ENCODE results near the gene CDK14.

CDK14 gene

DNA sequence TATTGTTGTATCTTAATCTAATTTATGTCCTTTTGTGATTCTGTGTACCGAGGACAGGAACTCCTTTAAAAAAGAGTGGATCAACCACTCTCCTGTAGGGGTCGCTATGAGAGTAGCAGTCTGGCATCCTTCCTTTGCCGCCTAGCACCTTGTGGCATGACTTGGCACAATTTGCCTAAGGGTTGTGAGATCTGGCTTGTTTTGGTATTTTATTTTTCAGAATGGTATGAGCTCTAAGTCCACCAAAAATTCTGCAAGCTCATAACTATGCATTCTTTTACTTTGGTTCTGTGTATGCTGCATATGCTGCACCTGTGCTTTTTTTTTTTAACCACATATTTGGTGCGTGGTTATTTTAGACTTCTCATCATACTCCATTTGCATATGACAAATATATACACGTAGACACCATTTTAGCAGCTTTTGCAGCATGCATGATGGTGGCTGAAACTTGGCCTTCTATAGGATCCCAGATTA is 112.8 kb downstream of the CDK14 start:
- no peak; the same call in 2 of the 3 replicates for ATAC-seq (ENCODE audit: insufficient read depth, low read depth)
- Histone ChIP-seq H3K27ac (ENCODE audit: low read length) (no peak overlapping the region), H3K9me3 (ENCODE audit: insufficient read depth, low read length, severe bottlenecking) (no peaks in the 10 kb centered on the region), H3K27me3 (ENCODE audit: insufficient read depth, low read length, poor library complexity) (no peaks in the 10 kb centered on the region), H4K20me1 (ENCODE audit: insufficient read depth, low read length) (no peaks in the 10 kb centered on the region), H3K36me3 (ENCODE audit: insufficient read depth, low read length) (no peaks in the 10 kb centered on the region), H3K4me2 (ENCODE audit: insufficient read depth, low read length) (no peak overlapping the region), H3K9ac (ENCODE audit: low read depth, low read length) (no peak overlapping the region), H3K79me2 (ENCODE audit: insufficient read depth, low read length) (no peaks in the 10 kb centered on the region), H3K4me3 (ENCODE audit: low read depth in 1 of 2, low read length in 2 of 2) (no peak overlapping the region), H3K4me1 (ENCODE audit: insufficient read depth, low read length) (no peaks in the 10 kb centered on the region), H2AFZ (ENCODE audit: low read depth, low read length) (no peak overlapping the region)
- peak; percentile 6 for DNase-seq
- TF ChIP-seq, protein P1, sequence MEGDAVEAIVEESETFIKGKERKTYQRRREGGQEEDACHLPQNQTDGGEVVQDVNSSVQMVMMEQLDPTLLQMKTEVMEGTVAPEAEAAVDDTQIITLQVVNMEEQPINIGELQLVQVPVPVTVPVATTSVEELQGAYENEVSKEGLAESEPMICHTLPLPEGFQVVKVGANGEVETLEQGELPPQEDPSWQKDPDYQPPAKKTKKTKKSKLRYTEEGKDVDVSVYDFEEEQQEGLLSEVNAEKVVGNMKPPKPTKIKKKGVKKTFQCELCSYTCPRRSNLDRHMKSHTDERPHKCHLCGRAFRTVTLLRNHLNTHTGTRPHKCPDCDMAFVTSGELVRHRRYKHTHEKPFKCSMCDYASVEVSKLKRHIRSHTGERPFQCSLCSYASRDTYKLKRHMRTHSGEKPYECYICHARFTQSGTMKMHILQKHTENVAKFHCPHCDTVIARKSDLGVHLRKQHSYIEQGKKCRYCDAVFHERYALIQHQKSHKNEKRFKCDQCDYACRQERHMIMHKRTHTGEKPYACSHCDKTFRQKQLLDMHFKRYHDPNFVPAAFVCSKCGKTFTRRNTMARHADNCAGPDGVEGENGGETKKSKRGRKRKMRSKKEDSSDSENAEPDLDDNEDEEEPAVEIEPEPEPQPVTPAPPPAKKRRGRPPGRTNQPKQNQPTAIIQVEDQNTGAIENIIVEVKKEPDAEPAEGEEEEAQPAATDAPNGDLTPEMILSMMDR (IDR thresholded peaks at IDR 0.05; ENCODE audit: borderline replicate concordance, extremely low read depth, low read length, poor library complexity, severe bottlenecking), result peak; percentile 36
- TF ChIP-seq EZH2 (IDR thresholded peaks at IDR 0.05; ENCODE audit: borderline replicate concordance, low read depth, low read length, severe bottlenecking), result no peak

DNA sequence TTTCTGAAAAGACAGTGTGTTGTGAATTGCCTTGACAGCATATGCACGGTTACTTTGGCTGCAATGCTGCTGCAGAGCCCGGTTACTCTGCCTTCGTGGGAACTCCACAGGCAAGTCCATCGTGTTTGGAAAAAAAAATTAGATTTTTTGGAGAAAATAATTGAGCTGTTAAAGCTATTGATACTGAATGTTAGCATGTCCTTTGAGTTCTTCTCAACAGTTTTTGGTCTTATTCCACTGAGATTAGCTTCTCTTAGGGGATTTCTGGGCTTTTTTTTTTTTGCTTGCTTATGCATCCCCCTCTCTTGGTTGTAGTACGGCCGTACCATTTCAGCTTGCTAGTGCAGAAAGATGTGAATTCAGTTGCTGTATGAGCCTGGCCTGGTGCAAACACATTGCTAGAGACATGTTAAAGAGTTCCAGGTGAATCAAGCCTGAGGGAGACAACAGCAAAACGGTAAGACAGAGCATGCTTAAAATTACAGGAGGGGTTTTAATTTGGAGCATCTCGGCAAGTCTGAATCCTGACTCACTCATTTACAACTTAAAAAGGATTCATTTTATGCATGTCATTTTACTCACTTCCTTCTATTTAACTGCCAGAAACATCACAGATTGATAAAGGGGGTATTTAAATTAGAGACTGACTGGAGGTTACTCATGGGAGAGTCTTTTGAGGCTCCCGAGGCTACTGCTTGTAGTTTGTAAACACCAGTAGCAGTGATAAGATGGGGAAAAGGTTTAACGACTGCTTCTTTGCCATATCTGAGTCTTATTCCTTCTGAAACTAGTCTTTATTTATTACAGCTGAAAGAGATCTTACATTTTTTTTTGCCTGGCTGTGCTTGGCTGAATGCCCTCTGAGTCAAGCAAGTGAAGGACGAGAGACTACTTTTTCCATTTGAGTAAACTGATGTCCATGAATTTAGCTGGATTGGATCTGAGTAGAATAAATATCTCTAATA is 113.7 kb downstream of the CDK14 start:
- Histone ChIP-seq H3K4me2 (ENCODE audit: insufficient read depth, low read length) (no peak overlapping the region), H3K79me2 (ENCODE audit: insufficient read depth, low read length) (no peaks in the 10 kb centered on the region), H3K27ac (ENCODE audit: low read length) (no peak overlapping the region), H3K27me3 (ENCODE audit: insufficient read depth, low read length, poor library complexity) (no peaks in the 10 kb centered on the region), H3K9ac (ENCODE audit: low read depth, low read length) (no peak overlapping the region), H3K4me1 (ENCODE audit: insufficient read depth, low read length) (no peaks in the 10 kb centered on the region), H4K20me1 (ENCODE audit: insufficient read depth, low read length) (no peaks in the 10 kb centered on the region), H3K4me3 (ENCODE audit: low read depth in 1 of 2, low read length in 2 of 2) (no peak overlapping the region), H3K9me3 (ENCODE audit: insufficient read depth, low read length, severe bottlenecking) (no peaks in the 10 kb centered on the region), H3K36me3 (ENCODE audit: insufficient read depth, low read length) (no peaks in the 10 kb centered on the region), H2AFZ (ENCODE audit: low read depth, low read length) (no peak overlapping the region)
- ATAC-seq (ENCODE audit: insufficient read depth, low read depth) (no peak), DNase-seq (no peak)
- TF ChIP-seq, protein P1 (IDR thresholded peaks at IDR 0.05; ENCODE audit: borderline replicate concordance, extremely low read depth, low read length, poor library complexity, severe bottlenecking), result no peak
- TF ChIP-seq EZH2 (IDR thresholded peaks at IDR 0.05; ENCODE audit: borderline replicate concordance, low read depth, low read length, severe bottlenecking), result no peak

DNA sequence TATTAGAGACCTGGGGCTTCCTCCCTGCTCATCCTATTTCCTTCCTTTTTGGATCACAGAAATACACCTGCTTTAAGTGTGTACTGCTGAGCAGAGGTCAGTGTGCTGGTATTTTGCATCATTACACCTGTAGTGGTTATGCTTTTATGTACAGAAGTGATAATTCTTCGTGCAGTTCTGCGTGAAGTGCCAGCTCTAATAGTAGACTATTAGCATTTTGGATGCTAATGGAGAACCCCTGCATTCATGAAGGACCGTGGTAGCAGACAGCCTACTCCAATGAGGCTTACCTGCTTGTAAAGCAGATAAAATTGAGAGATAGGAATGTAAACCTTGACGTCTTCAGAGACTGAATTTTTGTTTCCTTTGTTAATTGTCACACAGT is 114.3 kb downstream of the CDK14 start:
- H3K79me2 ChIP-seq (ENCODE audit: insufficient read depth, low read length), result no peaks in the 10 kb centered on the region
- H3K27me3 ChIP-seq (ENCODE audit: insufficient read depth, low read length, poor library complexity), result no peaks in the 10 kb centered on the region
- no peaks in the 10 kb centered on the region for H3K9me3 ChIP-seq (ENCODE audit: insufficient read depth, low read length, severe bottlenecking)
- no peak overlapping the region for H2AFZ ChIP-seq (ENCODE audit: low read depth, low read length)
- no peak overlapping the region for H3K27ac ChIP-seq (ENCODE audit: low read length)
- no peak overlapping the region for H3K9ac ChIP-seq (ENCODE audit: low read depth, low read length)
- H3K4me3 ChIP-seq (ENCODE audit: low read depth in 1 of 2, low read length in 2 of 2), result no peak overlapping the region
- no peak for DNase-seq
- TF ChIP-seq EZH2 (IDR thresholded peaks at IDR 0.05; ENCODE audit: borderline replicate concordance, low read depth, low read length, severe bottlenecking), result no peak
- TF ChIP-seq, protein P1 (IDR thresholded peaks at IDR 0.05; ENCODE audit: borderline replicate concordance, extremely low read depth, low read length, poor library complexity, severe bottlenecking), result no peak
- H4K20me1 ChIP-seq (ENCODE audit: insufficient read depth, low read length), result no peaks in the 10 kb centered on the region
- no peaks in the 10 kb centered on the region for H3K4me1 ChIP-seq (ENCODE audit: insufficient read depth, low read length)
- no peak for ATAC-seq (ENCODE audit: insufficient read depth, low read depth)
- H3K36me3 ChIP-seq (ENCODE audit: insufficient read depth, low read length), result no peaks in the 10 kb centered on the region
- no peak overlapping the region for H3K4me2 ChIP-seq (ENCODE audit: insufficient read depth, low read length)

Data from DND-41 (cell line).